Measurements from ENCODE around the gene PLEKHO2. TPM values are rescaled to one million over a fixed set of nuclear protein-coding genes. Genes with fewer than 3 reads are reported as not detected.
A peak's percentile ranks its signal among the peaks of the same experiment; 100 is the strongest.

The PLEKHO2 gene
- total and polyA plus RNA-seq, 2 of the 13 experiments (the other 11 are each of a cell fraction or from before 2014, with no cell fraction given) = 3.8 to 4.8 TPM

- TF ChIP-seq ZNF766 (CRISPR knock-in tag; IDR thresholded peaks at IDR 0.05; ENCODE audit: borderline replicate concordance) (no peak), SATB2 (CRISPR knock-in tag; IDR thresholded peaks at IDR 0.05) (no peak), GZF1 (CRISPR knock-in tag; IDR thresholded peaks at IDR 0.05) (no peak), GFI1 (CRISPR knock-in tag; IDR thresholded peaks at IDR 0.05; ENCODE audit: borderline replicate concordance) (peak; percentile 82; the same call in 1 of the 2 replicates), PBX2 (CRISPR knock-in tag; IDR thresholded peaks at IDR 0.05) (no peak), ZNF432 (CRISPR knock-in tag; IDR thresholded peaks at IDR 0.05; ENCODE audit: borderline replicate concordance) (no peak), EED (CRISPR knock-in tag; IDR thresholded peaks at IDR 0.05) (no peak), GATA4 (IDR thresholded peaks at IDR 0.05; ENCODE audit: borderline replicate concordance, low read depth) (peak; percentile 49; the same call in 1 of the 2 replicates), GATAD2A (CRISPR knock-in tag; IDR thresholded peaks at IDR 0.05) (peak; percentile 34; the same call in 1 of the 2 replicates), ZNF547 (CRISPR knock-in tag; IDR thresholded peaks at IDR 0.05) (peak; percentile 71; the same call in 1 of the 2 replicates), ZNF687 (CRISPR knock-in tag; IDR thresholded peaks at IDR 0.05) (peak; percentile 93), PAX8 (CRISPR knock-in tag; IDR thresholded peaks at IDR 0.05; ENCODE audit: borderline replicate concordance) (no peak), ZNF562 (CRISPR knock-in tag; IDR thresholded peaks at IDR 0.05; ENCODE audit: borderline replicate concordance) (no peak), ZNF337 (CRISPR knock-in tag; IDR thresholded peaks at IDR 0.05; ENCODE audit: borderline replicate concordance, low read depth) (peak; percentile 87; the same call in 1 of the 2 replicates), ETV5 (CRISPR knock-in tag; IDR thresholded peaks at IDR 0.05; ENCODE audit: borderline replicate concordance) (peak; percentile 35; the same call in 1 of the 2 replicates), BATF2 (CRISPR knock-in tag; IDR thresholded peaks at IDR 0.05) (0 out of 2 replicates have a peak, but pooled peaks have one; percentile 36), HIC2 (CRISPR knock-in tag; IDR thresholded peaks at IDR 0.05; ENCODE audit: low read depth) (peak; percentile 76), HHEX (CRISPR knock-in tag; IDR thresholded peaks at IDR 0.05) (no peak), KDM5A (IDR thresholded peaks at IDR 0.05; ENCODE audit: borderline replicate concordance, low read length) (peak; percentile 45; the same call in 1 of the 2 replicates), ZMAT5 (CRISPR knock-in tag; IDR thresholded peaks at IDR 0.05; ENCODE audit: borderline replicate concordance, low read depth) (no peak), KMT2B (CRISPR knock-in tag; IDR thresholded peaks at IDR 0.05) (peak; percentile 81)
These were observed 16.1 kb upstream of the PLEKHO2 start, which contains the start of gene PIF1 (continued) for GRCh38 chr15:64825431-64826294.
